GM12891 (cell line): ENCODE results near the gene WNT9A.

Source experiments
- PAX5 ChIP-seq: IDR thresholded peaks from 2 replicates; pipeline ENCODE4 v1.6.1; 2011; ENCODE audit warnings: low read length, moderate library complexity, mild to moderate bottlenecking; ENCODE audit not compliant: insufficient read depth, severe bottlenecking
- POLR2A ChIP-seq: IDR thresholded peaks from 2 replicates; pipeline ENCODE4 v1.6.1; 2011; ENCODE audit warnings: low read depth, low read length, control low read depth
- POLR2AphosphoS5 ChIP-seq: IDR thresholded peaks from 2 replicates; pipeline ENCODE4 v1.6.1; 2011; ENCODE audit warnings: low read depth, low read length, control low read depth
- SPI1 ChIP-seq: IDR thresholded peaks from 2 replicates; pipeline ENCODE4 v1.6.1; 2011; ENCODE audit warnings: low read depth, low read length, control low read depth
- TAF1 ChIP-seq: IDR thresholded peaks from 2 replicates; pipeline ENCODE4 v1.6.1; 2011; ENCODE audit warnings: low read depth, low read length, control low read depth

DNA sequence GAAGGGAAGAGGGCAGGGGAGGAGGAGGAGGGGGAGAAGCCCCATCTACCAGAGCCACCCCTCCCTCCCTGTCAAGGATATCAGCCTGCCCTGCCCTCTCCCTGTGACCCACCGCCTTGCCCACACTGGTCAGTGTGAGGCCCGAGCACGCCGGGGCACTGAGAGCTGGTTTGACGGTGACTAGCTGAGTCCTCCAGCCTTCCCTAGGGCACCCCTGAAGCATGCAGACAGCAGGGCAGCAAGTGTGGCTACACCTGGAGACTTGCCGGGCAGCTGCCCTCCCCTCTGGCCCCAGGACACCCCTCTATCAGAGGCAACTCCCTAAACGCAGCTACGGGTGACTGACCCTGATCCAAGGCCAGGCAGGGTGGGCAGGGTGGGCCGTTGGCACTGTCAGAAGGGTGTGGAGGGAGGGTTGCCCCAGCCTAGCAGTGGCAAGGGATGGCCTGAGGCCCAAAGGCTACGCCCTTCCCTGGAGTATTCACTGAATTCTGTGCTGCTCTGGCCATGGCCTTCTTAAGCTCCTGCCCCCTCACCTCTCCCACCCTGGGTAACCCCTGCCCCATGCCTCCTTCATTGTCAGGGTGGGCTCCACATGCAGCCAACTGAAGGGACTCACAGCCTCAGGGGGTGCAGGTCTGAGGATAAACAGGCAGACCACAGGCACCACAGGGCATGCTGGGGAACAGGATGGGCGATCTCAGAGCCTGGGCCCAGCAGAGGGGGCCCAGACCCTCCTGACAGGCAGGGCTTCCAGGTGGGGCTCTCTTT, 19.6 kb downstream of the WNT9A start:
- TF ChIP-seq POLR2AphosphoS5, result no peak
- no peak for TF ChIP-seq POLR2A
- no peak for TF ChIP-seq SPI1
- TF ChIP-seq TAF1, result no peak
- TF ChIP-seq PAX5, result no peak
